ENCODE data around the gene AMOTL1.

DNA sequence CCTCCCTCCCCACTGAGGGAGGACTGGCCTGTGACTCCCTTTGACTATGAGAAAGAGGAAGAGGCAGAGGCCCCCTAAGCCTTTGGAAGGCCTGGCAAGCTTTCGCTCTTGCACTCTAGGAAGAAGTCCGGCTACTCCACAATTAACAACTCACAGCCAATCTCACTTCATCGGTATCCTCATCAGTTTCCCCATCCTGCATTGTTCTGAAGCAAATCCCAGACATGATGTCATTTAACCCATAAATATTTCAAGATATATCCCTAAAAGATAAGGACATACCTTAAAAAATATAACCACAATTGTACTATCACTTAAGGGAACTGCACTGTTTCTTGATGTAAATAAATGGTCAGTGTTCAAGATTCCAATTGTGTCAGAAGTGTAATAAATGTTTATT lies 142.1 kb downstream of the AMOTL1 start:
- TF ChIP-seq, protein P1, sequence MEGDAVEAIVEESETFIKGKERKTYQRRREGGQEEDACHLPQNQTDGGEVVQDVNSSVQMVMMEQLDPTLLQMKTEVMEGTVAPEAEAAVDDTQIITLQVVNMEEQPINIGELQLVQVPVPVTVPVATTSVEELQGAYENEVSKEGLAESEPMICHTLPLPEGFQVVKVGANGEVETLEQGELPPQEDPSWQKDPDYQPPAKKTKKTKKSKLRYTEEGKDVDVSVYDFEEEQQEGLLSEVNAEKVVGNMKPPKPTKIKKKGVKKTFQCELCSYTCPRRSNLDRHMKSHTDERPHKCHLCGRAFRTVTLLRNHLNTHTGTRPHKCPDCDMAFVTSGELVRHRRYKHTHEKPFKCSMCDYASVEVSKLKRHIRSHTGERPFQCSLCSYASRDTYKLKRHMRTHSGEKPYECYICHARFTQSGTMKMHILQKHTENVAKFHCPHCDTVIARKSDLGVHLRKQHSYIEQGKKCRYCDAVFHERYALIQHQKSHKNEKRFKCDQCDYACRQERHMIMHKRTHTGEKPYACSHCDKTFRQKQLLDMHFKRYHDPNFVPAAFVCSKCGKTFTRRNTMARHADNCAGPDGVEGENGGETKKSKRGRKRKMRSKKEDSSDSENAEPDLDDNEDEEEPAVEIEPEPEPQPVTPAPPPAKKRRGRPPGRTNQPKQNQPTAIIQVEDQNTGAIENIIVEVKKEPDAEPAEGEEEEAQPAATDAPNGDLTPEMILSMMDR (IDR thresholded peaks at IDR 0.05), result no peak
- TF ChIP-seq POLR2A (IDR thresholded peaks at IDR 0.05), result no peak

All from esophagus squamous epithelium (tissue), 4 donors.